SK-N-SH treated with all-trans-retinoic acid at 6 μM for 48 hours (cell line): ENCODE results near the gene EPB41L2.

Source experiments
- ARNTL ChIP-seq: fragments of 450-650 bp; formaldehyde crosslinking; IDR thresholded peaks from 2 replicates; pipeline ENCODE4 v1.5.0; 2020; ENCODE audit warnings: low read depth, mild to moderate bottlenecking, moderate library complexity, borderline replicate concordance
- PATZ1 ChIP-seq: fragments of 250-450 bp; sonication (Bioruptor Pico); IDR thresholded peaks from 2 replicates; pipeline ENCODE4 v1.8.0; 2020; ENCODE audit warnings: mild to moderate bottlenecking, moderate library complexity, borderline replicate concordance
- PPARA ChIP-seq: fragments of 250-450 bp; sonication (Bioruptor Pico); IDR thresholded peaks from 2 replicates; pipeline ENCODE4 v1.5.0; 2020; ENCODE audit warnings: mild to moderate bottlenecking, borderline replicate concordance
- TCF4 ChIP-seq: fragments of 250-450 bp; sonication (Bioruptor Pico); IDR thresholded peaks from 2 replicates; pipeline ENCODE4 v1.8.0; 2021; ENCODE audit warnings: mild to moderate bottlenecking, moderate library complexity, borderline replicate concordance
- TOX ChIP-seq: fragments of 250-450 bp; sonication (Bioruptor Pico); IDR thresholded peaks from 2 replicates; pipeline ENCODE4 v1.8.0; 2021; ENCODE audit warnings: mild to moderate bottlenecking, moderate library complexity, borderline replicate concordance
- ZFP3 ChIP-seq: fragments of 250-450 bp; sonication (Bioruptor Pico); IDR thresholded peaks from 2 replicates; pipeline ENCODE4 v1.5.0; 2020; ENCODE audit warnings: mild to moderate bottlenecking, moderate library complexity
- ZFP30 ChIP-seq: fragments of 450-650 bp; formaldehyde crosslinking; IDR thresholded peaks from 2 replicates; pipeline ENCODE4 v1.5.0; 2022; ENCODE audit warnings: mild to moderate bottlenecking, moderate library complexity
- ZNF565 ChIP-seq: fragments of 450-650 bp; formaldehyde crosslinking; conservative IDR thresholded peaks from 2 replicates; pipeline ENCODE4 v1.5.0; 2020; ENCODE audit warnings: low read depth, mild to moderate bottlenecking, moderate library complexity
- TF ChIP-seq, protein P1 (sequence below): fragments of 250-450 bp; sonication (Bioruptor Pico); IDR thresholded peaks from 2 replicates; pipeline ENCODE4 v1.5.1; 2020; ENCODE audit warnings: low read depth, mild to moderate bottlenecking, moderate library complexity
- TF ChIP-seq, protein P2 (sequence below): fragments of 250-450 bp; sonication (Bioruptor Pico); IDR thresholded peaks from 2 replicates; pipeline ENCODE4 v1.5.0; 2020; ENCODE audit warnings: mild to moderate bottlenecking, moderate library complexity
- TF ChIP-seq, protein P3 (sequence below): fragments of 250-450 bp; sonication (Bioruptor Pico); IDR thresholded peaks from 2 replicates; pipeline ENCODE4 v1.5.1; 2021; ENCODE audit warnings: mild to moderate bottlenecking, moderate library complexity

DNA sequence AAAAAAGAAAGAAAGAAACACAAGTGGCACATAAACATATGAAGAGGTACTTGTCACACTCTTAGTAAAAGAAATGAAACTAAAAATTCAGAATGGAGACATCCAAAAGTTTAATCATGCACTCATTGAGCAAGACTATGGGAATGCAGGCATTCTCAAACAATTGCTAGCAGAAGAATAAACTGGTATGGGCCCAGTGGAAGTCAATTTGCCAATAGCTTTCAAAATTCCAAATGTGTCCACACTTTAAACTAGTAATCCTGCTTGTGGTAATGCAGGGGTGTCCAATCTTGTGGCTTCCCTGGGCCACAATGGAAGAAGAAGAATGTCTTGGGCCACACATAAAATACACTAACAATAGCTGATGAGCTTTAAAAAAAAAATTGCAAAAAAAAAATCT, 97.4 kb downstream of the EPB41L2 start:
- no peak for TF ChIP-seq PATZ1 (CRISPR knock-in tag)
- no peak for TF ChIP-seq TCF4 (CRISPR knock-in tag)
- TF ChIP-seq, protein P1, sequence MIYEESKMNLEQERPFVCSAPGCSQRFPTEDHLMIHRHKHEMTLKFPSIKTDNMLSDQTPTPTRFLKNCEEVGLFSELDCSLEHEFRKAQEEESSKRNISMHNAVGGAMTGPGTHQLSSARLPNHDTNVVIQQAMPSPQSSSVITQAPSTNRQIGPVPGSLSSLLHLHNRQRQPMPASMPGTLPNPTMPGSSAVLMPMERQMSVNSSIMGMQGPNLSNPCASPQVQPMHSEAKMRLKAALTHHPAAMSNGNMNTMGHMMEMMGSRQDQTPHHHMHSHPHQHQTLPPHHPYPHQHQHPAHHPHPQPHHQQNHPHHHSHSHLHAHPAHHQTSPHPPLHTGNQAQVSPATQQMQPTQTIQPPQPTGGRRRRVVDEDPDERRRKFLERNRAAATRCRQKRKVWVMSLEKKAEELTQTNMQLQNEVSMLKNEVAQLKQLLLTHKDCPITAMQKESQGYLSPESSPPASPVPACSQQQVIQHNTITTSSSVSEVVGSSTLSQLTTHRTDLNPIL (CRISPR knock-in tag): no peak
- no peak for TF ChIP-seq ZNF565 (CRISPR knock-in tag)
- no peak for TF ChIP-seq PPARA
- TF ChIP-seq TOX: no peak
- TF ChIP-seq, protein P2, sequence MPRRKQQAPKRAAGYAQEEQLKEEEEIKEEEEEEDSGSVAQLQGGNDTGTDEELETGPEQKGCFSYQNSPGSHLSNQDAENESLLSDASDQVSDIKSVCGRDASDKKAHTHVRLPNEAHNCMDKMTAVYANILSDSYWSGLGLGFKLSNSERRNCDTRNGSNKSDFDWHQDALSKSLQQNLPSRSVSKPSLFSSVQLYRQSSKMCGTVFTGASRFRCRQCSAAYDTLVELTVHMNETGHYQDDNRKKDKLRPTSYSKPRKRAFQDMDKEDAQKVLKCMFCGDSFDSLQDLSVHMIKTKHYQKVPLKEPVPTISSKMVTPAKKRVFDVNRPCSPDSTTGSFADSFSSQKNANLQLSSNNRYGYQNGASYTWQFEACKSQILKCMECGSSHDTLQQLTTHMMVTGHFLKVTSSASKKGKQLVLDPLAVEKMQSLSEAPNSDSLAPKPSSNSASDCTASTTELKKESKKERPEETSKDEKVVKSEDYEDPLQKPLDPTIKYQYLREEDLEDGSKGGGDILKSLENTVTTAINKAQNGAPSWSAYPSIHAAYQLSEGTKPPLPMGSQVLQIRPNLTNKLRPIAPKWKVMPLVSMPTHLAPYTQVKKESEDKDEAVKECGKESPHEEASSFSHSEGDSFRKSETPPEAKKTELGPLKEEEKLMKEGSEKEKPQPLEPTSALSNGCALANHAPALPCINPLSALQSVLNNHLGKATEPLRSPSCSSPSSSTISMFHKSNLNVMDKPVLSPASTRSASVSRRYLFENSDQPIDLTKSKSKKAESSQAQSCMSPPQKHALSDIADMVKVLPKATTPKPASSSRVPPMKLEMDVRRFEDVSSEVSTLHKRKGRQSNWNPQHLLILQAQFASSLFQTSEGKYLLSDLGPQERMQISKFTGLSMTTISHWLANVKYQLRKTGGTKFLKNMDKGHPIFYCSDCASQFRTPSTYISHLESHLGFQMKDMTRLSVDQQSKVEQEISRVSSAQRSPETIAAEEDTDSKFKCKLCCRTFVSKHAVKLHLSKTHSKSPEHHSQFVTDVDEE: no peak
- TF ChIP-seq ZFP30 (CRISPR knock-in tag): no peak
- TF ChIP-seq ARNTL: no peak
- TF ChIP-seq, protein P3, sequence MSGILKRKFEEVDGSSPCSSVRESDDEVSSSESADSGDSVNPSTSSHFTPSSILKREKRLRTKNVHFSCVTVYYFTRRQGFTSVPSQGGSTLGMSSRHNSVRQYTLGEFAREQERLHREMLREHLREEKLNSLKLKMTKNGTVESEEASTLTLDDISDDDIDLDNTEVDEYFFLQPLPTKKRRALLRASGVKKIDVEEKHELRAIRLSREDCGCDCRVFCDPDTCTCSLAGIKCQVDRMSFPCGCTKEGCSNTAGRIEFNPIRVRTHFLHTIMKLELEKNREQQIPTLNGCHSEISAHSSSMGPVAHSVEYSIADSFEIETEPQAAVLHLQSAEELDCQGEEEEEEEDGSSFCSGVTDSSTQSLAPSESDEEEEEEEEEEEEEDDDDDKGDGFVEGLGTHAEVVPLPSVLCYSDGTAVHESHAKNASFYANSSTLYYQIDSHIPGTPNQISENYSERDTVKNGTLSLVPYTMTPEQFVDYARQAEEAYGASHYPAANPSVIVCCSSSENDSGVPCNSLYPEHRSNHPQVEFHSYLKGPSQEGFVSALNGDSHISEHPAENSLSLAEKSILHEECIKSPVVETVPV: no peak
- no peak for TF ChIP-seq ZFP3 (CRISPR knock-in tag)
